Activated CD4-positive, alpha-beta T cell treated with anti-CD3 and anti-CD28 coated beads, Interleukin-2, amount 10 ng/mL, durations not matched to agents 24 days and 14 days (primary cell): ENCODE measurements around the gene LOXL3. TPM values are rescaled to one million over a fixed set of nuclear protein-coding genes. Genes with fewer than 3 reads are reported as not detected.

Experiments
- DNase-seq: peaks from one replicate; pipeline ENCODE4 v3.0.0; 2022
- H3K27ac Mint-ChIP-seq: one replicate; pipeline ENCODE4 v1.8.0; 2022; ENCODE audit warnings: mild to moderate bottlenecking, mixed read lengths
- H3K27me3 Mint-ChIP-seq: one replicate; pipeline ENCODE4 v1.8.0; 2022; ENCODE audit warnings: mixed read lengths
- H3K36me3 Mint-ChIP-seq: one replicate; pipeline ENCODE4 v1.8.0; 2022; ENCODE audit warnings: low read depth, mild to moderate bottlenecking, mixed read lengths
- H3K4me1 Mint-ChIP-seq: one replicate; pipeline ENCODE4 v1.8.0; 2021; ENCODE audit warnings: mixed read lengths
- H3K4me3 Mint-ChIP-seq: one replicate; pipeline ENCODE4 v1.8.0; 2022; ENCODE audit warnings: mild to moderate bottlenecking, moderate library complexity, mixed read lengths
- H3K9me3 Mint-ChIP-seq: one replicate; pipeline ENCODE4 v1.8.0; 2021; ENCODE audit warnings: mixed read lengths
- intact Hi-C: fragments of 100-400 bp; cut with micrococcal nuclease; formaldehyde crosslinking; loops from one replicate; pipeline ENCODE4 v1.15.1; 2023
- total RNA-seq: library from RNA; stranded (reverse); gene quantifications from 2 replicates; pipeline ENCODE4 v1.2.3, GENCODE V29; 2022

LOXL3 gene
- total RNA-seq, 1 donor from 2014 or later = 1.7 TPM

DNA sequence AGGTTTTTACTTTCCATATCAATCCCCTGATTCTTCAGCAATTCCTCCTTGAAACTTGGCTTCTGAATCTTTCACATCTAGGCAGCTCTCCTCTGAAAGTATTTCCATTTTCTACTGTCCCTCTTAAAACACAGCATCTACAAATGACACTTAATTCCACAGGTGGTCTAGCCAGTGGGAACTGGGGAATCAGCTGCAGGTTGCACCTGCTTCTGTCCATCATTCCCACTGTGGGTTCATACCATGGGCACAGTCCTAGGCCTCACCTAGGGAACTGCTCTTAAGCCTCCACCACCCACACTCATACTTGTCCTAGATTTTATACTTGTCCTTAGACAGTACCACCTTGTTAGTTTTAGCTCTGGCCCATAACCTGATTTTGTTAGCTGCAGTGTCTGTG, 2.2 kb downstream of the LOXL3 start:
- Mint-ChIP-seq H3K36me3 (peaks cover 5% of the 10 kb centered on the region), H3K27ac (no peak overlapping the region), H3K4me3 (no peak overlapping the region), H3K9me3 (no peaks in the 10 kb centered on the region), H3K27me3 (peaks cover 22% of the 10 kb centered on the region), H3K4me1 (peaks cover 34% of the 10 kb centered on the region)
- intact Hi-C loops = no loop called here
- no peak for DNase-seq

DNA sequence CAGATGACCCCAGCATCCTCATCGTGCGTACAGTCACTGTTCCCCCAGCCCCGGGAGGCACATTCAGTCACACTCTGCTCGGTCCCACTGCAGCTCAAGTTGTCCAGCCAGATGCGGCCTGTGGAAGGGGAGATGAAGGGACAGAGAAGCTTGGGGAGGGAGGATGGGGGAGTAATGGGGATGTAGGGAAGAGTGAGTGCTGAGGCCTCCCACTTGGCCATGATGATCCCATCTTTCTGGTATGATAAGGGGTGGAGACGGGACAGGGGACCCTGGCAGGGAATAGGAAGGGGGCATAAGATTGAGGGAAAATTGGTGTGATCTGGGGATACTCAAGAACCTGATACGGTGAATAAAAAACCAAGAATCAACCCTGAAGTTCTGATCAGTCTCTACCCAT, 3.5 kb downstream of the LOXL3 start:
- Mint-ChIP-seq H3K27ac (no peak overlapping the region), H3K36me3 (peaks cover 3% of the 10 kb centered on the region), H3K27me3 (peaks cover 33% of the 10 kb centered on the region), H3K9me3 (no peaks in the 10 kb centered on the region), H3K4me1 (peaks cover 29% of the 10 kb centered on the region), H3K4me3 (peak overlapping the region; percentile 77)
- DNase-seq = no peak
- intact Hi-C loops = no loop called here

DNA sequence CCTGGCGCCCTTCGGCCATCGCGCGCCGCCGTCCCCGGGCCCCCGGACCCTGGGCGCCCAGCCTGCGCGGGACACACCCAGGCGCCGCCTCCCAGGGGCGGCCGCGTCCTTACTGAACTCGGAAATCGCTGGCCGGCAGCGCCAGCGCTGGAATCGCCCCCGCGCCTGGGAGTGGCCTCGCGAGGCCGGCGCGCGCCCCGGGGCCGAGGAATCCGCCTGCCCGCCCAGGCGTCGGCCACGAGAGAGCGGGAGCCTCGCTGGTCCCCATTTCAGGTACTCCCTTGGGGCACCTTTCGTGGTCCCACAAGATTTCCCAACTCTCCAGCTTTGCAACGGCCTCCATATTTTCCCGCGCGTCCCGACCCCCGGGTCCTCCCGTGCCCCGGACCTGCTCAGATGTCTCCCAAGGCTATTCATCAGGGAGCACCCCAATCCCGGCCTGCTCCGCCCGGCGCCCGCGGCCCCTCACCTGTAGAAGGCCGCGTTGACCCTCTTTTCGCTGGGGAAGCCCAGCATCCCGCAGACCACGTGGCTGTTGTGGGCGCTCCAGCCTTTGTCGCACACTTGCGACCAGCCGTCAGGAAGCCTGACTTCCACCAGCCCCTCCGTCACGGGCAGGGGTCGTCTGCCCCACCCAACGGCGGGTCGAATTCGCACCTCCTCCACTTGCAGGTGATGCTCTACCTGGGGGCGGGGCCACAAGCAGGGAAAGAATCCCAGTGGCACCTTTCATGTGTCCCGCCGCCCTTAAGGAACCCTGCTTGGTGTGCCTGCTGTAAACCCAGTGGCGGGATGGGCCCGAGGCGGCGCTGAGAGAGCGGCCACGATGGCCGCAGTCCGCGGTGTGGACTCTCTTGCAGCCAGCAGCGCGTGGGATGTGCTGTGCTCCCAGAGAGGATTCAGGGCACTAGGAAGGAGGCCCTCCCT, 4.6 kb downstream of the LOXL3 start:
- Mint-ChIP-seq H3K9me3 (no peaks in the 10 kb centered on the region), H3K36me3 (no peaks in the 10 kb centered on the region), H3K27me3 (peaks cover 37% of the 10 kb centered on the region), H3K4me3 (peak overlapping the region; percentile 77), H3K4me1 (peaks cover 29% of the 10 kb centered on the region), H3K27ac (peak overlapping the region; percentile 63)
- intact Hi-C loops = loop anchor here (1.0 kb wide), 2 partner anchors 19 to 38 kb away; no protein-coding TSS in a partner anchor
- DNase-seq = peak; percentile 83

DNA sequence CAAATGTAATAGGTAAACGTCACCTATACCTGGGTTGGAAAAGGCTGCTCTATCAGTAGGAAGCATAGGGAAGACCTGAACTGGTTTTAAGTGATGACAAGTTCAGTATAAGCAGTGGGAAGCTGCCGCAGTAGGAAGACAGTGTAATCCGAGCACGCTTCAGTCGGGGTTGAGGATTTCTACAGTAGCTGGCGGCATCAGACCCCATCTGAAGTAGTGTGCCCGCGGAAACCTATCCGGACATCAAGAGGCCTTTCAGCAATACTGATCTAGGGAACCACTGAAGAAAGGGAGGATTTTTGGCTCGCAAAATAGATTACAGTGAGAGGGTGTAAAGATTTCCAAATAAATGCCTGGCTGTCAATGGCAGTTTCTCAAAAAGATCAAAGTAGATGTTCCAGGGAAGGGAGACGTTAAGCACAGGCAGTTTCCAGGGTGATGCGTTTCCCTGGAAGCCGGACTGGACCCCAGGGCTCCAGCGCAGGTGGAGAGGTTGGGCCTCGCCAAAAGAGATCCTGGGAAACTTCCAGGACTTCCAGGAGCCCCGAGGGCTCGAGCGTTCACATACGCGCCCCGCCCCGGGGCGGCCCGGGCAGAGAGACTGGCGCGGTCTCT, 5.3 kb downstream of the LOXL3 start:
- no peak for DNase-seq
- peaks cover 38% of the 10 kb centered on the region for H3K27me3 Mint-ChIP-seq
- intact Hi-C loops = no loop called here

DNA sequence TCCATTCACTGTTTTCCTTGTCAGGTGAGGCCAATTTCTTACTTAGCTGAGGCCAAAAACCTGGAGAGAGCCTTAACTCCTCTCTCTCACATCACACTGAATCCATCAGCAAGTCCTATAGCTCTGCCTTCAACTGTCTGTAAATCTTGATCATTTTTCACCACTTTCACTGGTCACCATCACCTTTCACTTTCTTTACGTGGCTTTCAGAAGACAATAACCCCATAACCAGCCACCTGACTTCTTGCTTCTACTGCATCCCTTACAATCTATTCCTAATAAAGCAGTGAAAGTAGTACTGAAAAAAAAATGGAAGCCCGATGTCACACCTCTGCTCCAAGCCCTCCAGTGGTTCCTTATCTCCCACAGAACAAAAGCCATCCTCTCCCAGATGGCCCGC, 7.7 kb downstream of the LOXL3 start:
- Mint-ChIP-seq H3K4me3 (no peak overlapping the region), H3K27ac (no peak overlapping the region), H3K4me1 (peaks cover 25% of the 10 kb centered on the region), H3K27me3 (peaks cover 44% of the 10 kb centered on the region), H3K36me3 (no peaks in the 10 kb centered on the region), H3K9me3 (no peaks in the 10 kb centered on the region)
- intact Hi-C loops = no loop called here
- no peak for DNase-seq

More for the DNA sequence above, 5.3 kb downstream of the LOXL3 start:
- no peaks in the 10 kb centered on the region for H3K9me3 Mint-ChIP-seq
- no peaks in the 10 kb centered on the region for H3K36me3 Mint-ChIP-seq
- H3K4me1 Mint-ChIP-seq = peaks cover 27% of the 10 kb centered on the region
- peak overlapping the region; percentile 82 for H3K4me3 Mint-ChIP-seq
- peak overlapping the region; percentile 35 for H3K27ac Mint-ChIP-seq

DNA sequence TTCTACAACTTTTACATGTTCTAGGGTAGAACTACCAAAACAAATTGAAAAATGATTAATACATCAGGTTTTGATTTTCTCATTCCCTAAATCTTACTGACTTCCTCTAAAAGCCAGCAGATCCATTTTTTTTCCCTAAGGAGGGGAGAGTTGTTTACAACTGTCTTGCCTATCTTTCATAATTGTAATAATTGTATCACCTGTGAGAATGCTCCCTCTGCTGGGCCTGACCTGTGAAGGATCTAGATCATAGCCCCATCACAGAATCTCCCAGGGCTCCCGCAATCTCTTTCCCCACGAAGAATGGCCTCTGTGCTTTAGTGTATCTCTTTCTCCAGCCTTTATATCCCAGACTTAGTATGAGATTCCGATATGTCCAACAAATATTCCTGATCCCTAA, 9.1 kb downstream of the LOXL3 start:
- DNase-seq = peak; percentile 63
- Mint-ChIP-seq H3K9me3 (no peaks in the 10 kb centered on the region), H3K36me3 (no peaks in the 10 kb centered on the region), H3K4me3 (no peak overlapping the region), H3K27me3 (peaks cover 38% of the 10 kb centered on the region), H3K4me1 (peaks cover 17% of the 10 kb centered on the region), H3K27ac (no peak overlapping the region)
- intact Hi-C loops = no loop called here

DNA sequence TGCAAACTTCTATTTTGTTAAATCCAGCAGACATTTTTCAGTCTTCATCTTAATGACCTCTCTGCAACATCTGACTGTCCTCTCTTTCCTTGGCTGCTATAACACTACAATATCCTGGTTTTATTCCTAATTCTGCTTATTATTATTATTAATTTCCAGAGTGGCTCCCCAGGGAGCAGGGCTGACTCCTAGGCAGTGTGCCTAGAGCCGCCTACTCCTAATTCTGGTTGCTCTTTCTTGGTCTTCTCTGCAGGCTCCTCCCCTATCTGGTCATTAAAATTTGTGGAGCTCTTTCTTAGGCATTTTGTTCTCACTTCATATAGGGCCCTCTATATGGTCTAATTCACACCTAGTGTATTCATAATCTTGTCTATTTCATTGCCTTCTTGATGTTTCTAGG, 10.8 kb downstream of the LOXL3 start:
- Mint-ChIP-seq H3K4me1 (peaks cover 15% of the 10 kb centered on the region), H3K4me3 (no peak overlapping the region), H3K27me3 (peaks cover 39% of the 10 kb centered on the region), H3K27ac (no peak overlapping the region), H3K36me3 (no peaks in the 10 kb centered on the region), H3K9me3 (no peaks in the 10 kb centered on the region)
- intact Hi-C loops = no loop called here
- no peak for DNase-seq

DNA sequence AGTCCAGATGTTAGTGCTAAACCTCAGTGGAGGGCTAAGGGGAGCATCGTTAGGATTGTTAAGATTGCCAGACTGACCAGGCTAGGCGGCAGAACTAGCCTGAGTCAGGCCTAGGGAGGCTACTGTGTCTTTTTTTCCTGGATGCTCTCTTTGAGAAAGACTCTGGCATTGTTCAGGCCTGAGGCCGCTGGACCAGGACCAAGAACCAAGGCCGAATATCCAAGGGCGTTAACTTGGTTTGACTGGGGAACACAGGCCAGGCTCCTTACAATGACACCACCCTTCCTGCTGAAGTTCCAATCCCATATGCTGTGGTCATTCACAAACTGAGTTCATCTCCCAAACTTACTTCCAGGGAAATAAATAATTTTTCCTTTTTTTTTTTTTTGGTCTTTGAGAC, 13.5 kb downstream of the LOXL3 start:
- Mint-ChIP-seq H3K9me3 (no peaks in the 10 kb centered on the region), H3K36me3 (no peaks in the 10 kb centered on the region), H3K4me1 (peaks cover 10% of the 10 kb centered on the region), H3K27me3 (peaks cover 25% of the 10 kb centered on the region), H3K27ac (no peak overlapping the region), H3K4me3 (no peak overlapping the region)
- no peak for DNase-seq
- intact Hi-C loops = no loop called here

DNA sequence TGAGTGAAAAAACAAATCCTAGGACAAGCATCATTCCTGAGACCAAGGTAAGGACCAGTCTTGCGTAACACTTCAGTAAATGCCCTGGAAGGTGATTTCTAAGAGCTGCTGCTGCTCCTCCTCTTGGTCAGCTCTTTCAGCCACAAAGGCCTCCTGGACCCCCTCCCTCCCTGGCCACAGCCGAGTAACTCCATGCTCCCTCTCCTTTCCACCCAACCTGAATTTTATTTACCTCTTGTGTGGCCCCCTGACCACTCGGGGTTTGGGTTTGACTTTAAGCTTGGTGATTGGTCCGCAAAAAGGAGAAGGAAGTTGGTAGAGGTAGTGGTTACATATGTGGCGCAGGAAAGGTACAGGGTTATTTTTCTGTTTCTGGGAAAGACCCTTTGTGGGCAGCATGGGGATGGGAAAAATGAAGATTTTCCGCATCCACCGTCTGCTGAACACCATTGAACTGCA, 14.8 kb downstream of the LOXL3 start:
- no peaks in the 10 kb centered on the region for H3K9me3 Mint-ChIP-seq
- peaks cover 21% of the 10 kb centered on the region for H3K27me3 Mint-ChIP-seq
- no peak overlapping the region for H3K27ac Mint-ChIP-seq
- H3K4me3 Mint-ChIP-seq = no peak overlapping the region
- intact Hi-C loops = no loop called here
- peaks cover 10% of the 10 kb centered on the region for H3K4me1 Mint-ChIP-seq
- H3K36me3 Mint-ChIP-seq = peaks cover under 1% of the 10 kb centered on the region
- DNase-seq = no peak

DNA sequence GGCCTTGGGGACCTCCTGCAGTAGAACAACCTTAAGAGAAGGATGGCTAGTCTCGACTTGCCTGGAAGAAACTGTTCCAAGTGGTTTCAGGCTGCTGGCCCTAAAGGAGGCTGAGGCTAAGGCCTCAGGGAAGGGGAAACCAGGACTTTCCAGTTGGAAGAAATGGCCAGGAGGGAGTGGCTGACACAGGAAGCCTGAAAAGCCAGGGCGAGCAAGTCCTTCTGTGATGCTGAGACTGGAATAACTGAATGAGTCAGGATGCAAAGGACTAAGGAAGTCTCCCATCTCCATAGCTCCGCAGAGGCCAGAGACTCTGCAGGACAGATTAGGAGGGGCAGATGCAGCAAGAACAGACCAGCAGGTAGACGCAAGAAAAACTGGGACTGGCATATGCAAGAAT, 16.6 kb downstream of the LOXL3 start:
- Mint-ChIP-seq H3K27me3 (peaks cover 13% of the 10 kb centered on the region), H3K4me1 (peaks cover 9% of the 10 kb centered on the region), H3K27ac (no peak overlapping the region), H3K9me3 (no peaks in the 10 kb centered on the region), H3K4me3 (no peak overlapping the region), H3K36me3 (peaks cover 9% of the 10 kb centered on the region)
- intact Hi-C loops = no loop called here
- no peak for DNase-seq

DNA sequence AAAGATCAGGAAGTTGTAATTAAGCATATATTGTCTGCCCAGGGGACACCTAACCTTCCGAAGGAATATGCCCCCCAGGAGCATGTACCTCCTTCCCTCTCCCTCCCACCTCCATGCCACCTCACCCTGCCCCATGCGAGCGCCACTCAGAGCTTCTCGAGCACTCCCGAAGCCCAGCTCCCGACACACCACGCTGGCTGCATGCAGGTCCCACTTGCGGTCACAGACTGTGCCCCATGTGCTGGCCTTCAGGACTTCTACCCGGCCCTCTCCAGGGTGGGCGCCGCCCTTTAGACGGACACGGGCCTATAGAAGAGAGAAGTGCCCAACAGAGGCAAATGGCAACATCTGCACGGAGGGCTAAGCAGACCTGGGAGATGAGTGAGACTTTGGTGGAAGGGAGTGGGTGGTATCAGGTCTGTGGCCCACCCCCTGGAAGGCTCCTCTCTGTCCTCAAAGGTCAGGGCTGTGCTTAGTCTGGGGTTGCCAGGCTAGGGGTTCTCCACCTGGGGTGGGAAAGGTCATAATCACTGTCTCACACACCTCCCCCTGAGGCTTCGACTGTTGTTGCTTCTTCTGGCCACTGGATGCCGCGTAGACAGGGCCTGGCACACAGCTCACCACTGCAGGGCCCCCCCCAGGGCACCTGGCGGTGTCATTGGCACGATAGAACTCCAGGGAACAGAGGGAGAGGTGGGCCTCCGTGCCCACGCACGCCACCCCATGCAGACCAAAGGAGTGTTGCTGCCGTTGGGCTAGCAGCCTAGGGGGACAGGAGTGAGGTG, 17.4 kb downstream of the LOXL3 start:
- peaks cover 15% of the 10 kb centered on the region for H3K36me3 Mint-ChIP-seq
- H3K4me3 Mint-ChIP-seq = no peak overlapping the region
- H3K4me1 Mint-ChIP-seq = peaks cover 16% of the 10 kb centered on the region
- H3K27ac Mint-ChIP-seq = no peak overlapping the region
- H3K27me3 Mint-ChIP-seq = peaks cover 13% of the 10 kb centered on the region
- no peaks in the 10 kb centered on the region for H3K9me3 Mint-ChIP-seq
- no peak for DNase-seq
- intact Hi-C loops = no loop called here

DNA sequence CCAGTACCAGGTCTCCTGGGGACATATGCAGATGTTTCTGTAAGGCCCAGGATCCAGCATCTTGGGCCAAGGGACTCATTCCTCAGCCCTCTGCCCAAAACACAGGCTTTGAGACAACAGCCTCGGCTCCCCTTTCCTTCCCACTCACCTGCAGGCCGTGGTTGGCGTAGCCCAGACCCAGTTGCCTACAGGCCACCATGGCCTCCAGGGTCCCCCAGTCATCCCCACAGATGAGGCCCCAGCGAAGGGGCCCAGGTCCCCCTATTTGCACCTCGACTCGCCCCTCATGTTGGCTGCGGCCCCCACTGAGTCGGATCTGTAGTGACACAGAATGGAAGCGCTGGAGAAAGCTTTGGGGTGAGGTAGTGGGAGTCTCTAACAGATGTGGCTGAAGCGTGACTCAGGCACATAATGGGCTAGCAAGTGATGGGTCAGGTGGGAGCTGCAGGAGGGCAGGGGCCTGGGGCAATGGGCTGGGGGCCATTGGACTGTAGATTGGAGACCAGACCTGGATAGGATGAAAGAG, 18.2 kb downstream of the LOXL3 start:
- intact Hi-C loops = no loop called here
- peaks cover 12% of the 10 kb centered on the region for H3K27me3 Mint-ChIP-seq
- H3K4me3 Mint-ChIP-seq = no peak overlapping the region
- H3K9me3 Mint-ChIP-seq = no peaks in the 10 kb centered on the region
- no peak overlapping the region for H3K27ac Mint-ChIP-seq
- DNase-seq = no peak
- H3K36me3 Mint-ChIP-seq = peaks cover 20% of the 10 kb centered on the region
- peaks cover 23% of the 10 kb centered on the region for H3K4me1 Mint-ChIP-seq

DNA sequence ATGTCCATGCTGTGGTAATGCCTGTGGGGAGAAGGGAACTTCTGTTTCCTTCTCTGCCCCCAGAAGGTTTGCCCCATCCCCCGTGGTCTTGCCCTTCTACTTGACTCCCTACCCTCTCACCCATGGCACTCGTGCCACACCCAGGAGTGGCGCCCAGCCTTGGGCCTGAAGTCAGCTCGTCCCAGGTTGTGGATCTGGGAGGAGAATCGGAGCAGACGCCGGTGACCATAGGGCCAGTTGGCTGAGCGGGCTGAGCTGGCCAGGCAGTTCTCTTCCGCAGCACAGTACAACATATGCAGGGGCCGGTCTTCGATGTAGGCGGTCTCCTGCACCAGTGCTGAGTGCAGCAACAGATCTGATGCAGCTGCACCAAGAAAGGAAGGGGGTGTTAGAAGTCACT, 19.3 kb downstream of the LOXL3 start:
- H3K36me3 Mint-ChIP-seq = peaks cover 20% of the 10 kb centered on the region
- H3K4me1 Mint-ChIP-seq = peaks cover 21% of the 10 kb centered on the region
- H3K4me3 Mint-ChIP-seq = no peak overlapping the region
- no peaks in the 10 kb centered on the region for H3K9me3 Mint-ChIP-seq
- H3K27me3 Mint-ChIP-seq = peaks cover 12% of the 10 kb centered on the region
- DNase-seq = no peak
- intact Hi-C loops = no loop called here
- no peak overlapping the region for H3K27ac Mint-ChIP-seq
